SK-N-SH (cell line): ENCODE results near the gene DRGX. TPM values are rescaled to one million over a fixed set of nuclear protein-coding genes. Genes with fewer than 3 reads are reported as not detected.

Experiments used
- CTCF ChIA-PET: fragments of 300-600, 350-600 bp; formaldehyde crosslinking; extraction: SDS; loops from one replicate; lab custom pipeline; 2021; lab: Yijun Ruan, JAX
- POLR2A ChIA-PET: fragments of 350-600 bp; sonication (Branson Sonifier 250); formaldehyde crosslinking; extraction: SDS; loops from one replicate; lab custom pipeline; 2020; ENCODE audit warnings: antibody characterized with exemption, inconsistent platforms; lab: Yijun Ruan, JAX
- DNase-seq: peaks from one replicate; pipeline ENCODE4 v3.0.0; 2012
- H2AFZ ChIP-seq: fragments of 200-600 bp; sonication (generic); 2 replicates; pipeline ENCODE4 v1.8.1; 2016; ENCODE audit warnings: antibody characterized with exemption, mild to moderate bottlenecking, low read depth
- H3F3A ChIP-seq: fragments of 200-600 bp; sonication (generic); replicated peaks from 2 replicates; pipeline ENCODE3; 2016; ENCODE audit warnings: antibody characterized with exemption, mild to moderate bottlenecking; ENCODE audit not compliant: insufficient read depth
- H3K27ac ChIP-seq, 2 experiments: fragments of 200-500 bp in 1 of 2; fragments of 200-600 bp in 1 of 2; sonication (Bioruptor generic) in 1 of 2; sonication (generic), shearing (Covaris generic) in 1 of 2; 2 replicates each; pipeline versions ENCODE4 v1.5.1 to v1.6.1; 2014 to 2016; ENCODE audit warnings: low read depth in 2 of 2, inconsistent platforms in 1 of 2, low read length in 1 of 2, mild to moderate bottlenecking in 1 of 2, mixed read lengths in 1 of 2
- H3K27me3 ChIP-seq: fragments of 200-600 bp; sonication (generic), shearing (Covaris generic); 2 replicates; pipeline ENCODE4 v1.6.1; 2016; ENCODE audit warnings: mixed run types; ENCODE audit not compliant: insufficient read depth
- H3K36me3 ChIP-seq, 2 experiments: fragments of 200-500 bp in 1 of 2; fragments of 200-600 bp in 1 of 2; sonication (Bioruptor generic) in 1 of 2; sonication (generic) in 1 of 2; replicated peaks in 1 of 2; 2 replicates each; pipeline versions ENCODE3 to v1.5.1; 2014 to 2016; ENCODE audit warnings: low read length in 1 of 2, mild to moderate bottlenecking in 1 of 2; ENCODE audit not compliant: insufficient read depth in 2 of 2, control insufficient read depth in 1 of 2
- H3K4me1 ChIP-seq, 2 experiments: fragments of 200-500 bp in 1 of 2; fragments of 200-600 bp in 1 of 2; sonication (Bioruptor generic) in 1 of 2; sonication (generic), shearing (Covaris generic) in 1 of 2; 2 replicates each; pipeline versions ENCODE4 v1.5.1 to v1.6.1; 2014 to 2016; ENCODE audit warnings: low read depth in 1 of 2, low read length in 1 of 2, mixed run types in 1 of 2; ENCODE audit not compliant: insufficient read depth in 2 of 2, control insufficient read depth in 1 of 2
- H3K4me2 ChIP-seq: fragments of 200-600 bp; sonication (generic), shearing (Covaris generic); 2 replicates; pipeline ENCODE4 v1.6.1; 2017; ENCODE audit warnings: mixed run types
- H3K4me3 ChIP-seq, 2 experiments: fragments of 200-500 bp in 1 of 2; fragments of 200-600 bp in 1 of 2; sonication (Bioruptor generic) in 1 of 2; sonication (generic), shearing (Covaris generic) in 1 of 2; 2 replicates each; pipeline versions ENCODE4 v1.5.1 to v1.8.1; 2014 to 2016; ENCODE audit warnings: low read depth in 2 of 2, inconsistent platforms in 1 of 2, low read length in 1 of 2, mild to moderate bottlenecking in 1 of 2, mixed read lengths in 1 of 2, moderate library complexity in 1 of 2
- H3K79me2 ChIP-seq: fragments of 200-600 bp; sonication (generic); 2 replicates; pipeline ENCODE4 v1.8.1; 2017; ENCODE audit warnings: mild to moderate bottlenecking; ENCODE audit not compliant: insufficient read depth
- H3K9ac ChIP-seq: fragments of 200-600 bp; sonication (generic); 2 replicates; pipeline ENCODE4 v1.6.1; 2017; ENCODE audit warnings: mixed run types
- H3K9me2 ChIP-seq: fragments of 200-600 bp; sonication (generic); 2 replicates; pipeline ENCODE4 v1.6.1; 2017; ENCODE audit warnings: mixed run types
- H3K9me3 ChIP-seq: fragments of 200-600 bp; sonication (generic); 2 replicates; pipeline ENCODE4 v1.6.1; 2017; ENCODE audit warnings: mixed run types, mild to moderate bottlenecking, moderate library complexity
- H4K20me1 ChIP-seq: fragments of 200-600 bp; sonication (generic); 2 replicates; pipeline ENCODE4 v1.6.1; 2017; ENCODE audit warnings: mild to moderate bottlenecking, mixed run types; ENCODE audit not compliant: insufficient read depth
- ELF1 ChIP-seq: IDR thresholded peaks from 2 replicates; pipeline ENCODE4 v1.4.0; 2012
- EZH2phosphoT487 ChIP-seq: fragments of 200-600 bp; sonication (generic); IDR thresholded peaks from 2 replicates; pipeline ENCODE4 v1.6.1; 2017; ENCODE audit warnings: low read depth, mixed run types, mild to moderate bottlenecking, antibody characterized with exemption, moderate library complexity, borderline replicate concordance
- FOSL2 ChIP-seq: IDR thresholded peaks from 2 replicates; pipeline ENCODE4 v1.4.0; 2012; ENCODE audit warnings: low read depth, mild to moderate bottlenecking, moderate library complexity, borderline replicate concordance
- FOXJ3 ChIP-seq: sonication (generic); formaldehyde crosslinking; IDR thresholded peaks from 2 replicates; pipeline ENCODE4 v1.5.1; 2020; ENCODE audit warnings: mild to moderate bottlenecking, missing genetic modification reagents
- GATA2 ChIP-seq: sonication (generic); formaldehyde crosslinking; IDR thresholded peaks from 2 replicates; pipeline ENCODE4 v1.5.0; 2020; ENCODE audit warnings: mild to moderate bottlenecking, missing genetic modification reagents
- MEF2A ChIP-seq: IDR thresholded peaks from 2 replicates; pipeline ENCODE4 v1.4.0; 2012; ENCODE audit warnings: low read depth, borderline replicate concordance
- MXI1 ChIP-seq: IDR thresholded peaks from 2 replicates; pipeline ENCODE4 v1.6.1; 2012; ENCODE audit warnings: mild to moderate bottlenecking, low read depth, low read length, improper control_type of control experiment
- RXRA ChIP-seq: IDR thresholded peaks from 2 replicates; pipeline ENCODE4 v1.4.0; 2012; ENCODE audit warnings: low read depth, mild to moderate bottlenecking, borderline replicate concordance
- TAF1 ChIP-seq: IDR thresholded peaks from 2 replicates; pipeline ENCODE4 v1.6.1; 2012; ENCODE audit warnings: low read depth, mild to moderate bottlenecking, low read length, moderate library complexity, borderline replicate concordance
- TCF12 ChIP-seq: IDR thresholded peaks from 2 replicates; pipeline ENCODE4 v1.4.0; 2012
- USF2 ChIP-seq: fragments of 150-350 bp; IDR thresholded peaks from 2 replicates; pipeline ENCODE4 v1.6.1; 2017; ENCODE audit warnings: antibody characterized with exemption, low read length, low read depth, borderline replicate concordance
- YY1 ChIP-seq: IDR thresholded peaks from 2 replicates; pipeline ENCODE4 v1.4.0; 2012; ENCODE audit warnings: low read depth, mild to moderate bottlenecking
- WGBS: methylation state at CpG from one replicate; pipeline ENCODE4 v1.1.6; 2017; ENCODE audit warnings: low lambda C conversion rate; 5-methylcytosine and 5-hydroxymethylcytosine counted together
- polyA plus RNA-seq, 3 experiments: library from polyadenylated mRNA; depleted of rRNA; stranded (reverse); fragments of >200 nt; gene quantifications; 2 replicates each; pipeline ENCODE4 v1.2.3, GENCODE V29; 2012
- TF ChIP-seq, protein P1 (sequence below): IDR thresholded peaks from 2 replicates; pipeline ENCODE4 v1.4.0; 2012; ENCODE audit warnings: low read depth

DRGX gene
- polyA plus RNA-seq, 1 of the 3 experiments (the other 2 are of a cell fraction): not detected

- DNase-seq: no peak
- Histone ChIP-seq H2AFZ (no peak overlapping the region), H3K9ac (no peak overlapping the region), H3K27me3 (no peaks in the 10 kb centered on the region), H3K9me3 (no peaks in the 10 kb centered on the region), H3K4me3 (no peak overlapping the region), H3K79me2 (no peaks in the 10 kb centered on the region), H3K36me3 (no peaks in the 10 kb centered on the region), H3F3A (no peaks in the 10 kb centered on the region), H3K9me2 (no peaks in the 10 kb centered on the region), H4K20me1 (no peaks in the 10 kb centered on the region)
- ChIA-PET POLR2A (no interaction called here), CTCF (interaction anchor here (0.7 to 2.3 kb wide), 3 partner anchors 10 to 42 kb away, joined by 3 to 6 read pairs (median 3); no protein-coding TSS in a partner anchor)
- WGBS: 33% methylated on average over 1 of the region's 3 CpGs
- TF ChIP-seq RXRA (no peak), ELF1 (no peak), TCF12 (no peak), GATA2 (CRISPR knock-in tag) (no peak), YY1 (no peak), FOXJ3 (CRISPR knock-in tag) (no peak), EZH2phosphoT487 (no peak), FOSL2 (no peak), TAF1 (no peak), USF2 (no peak), MXI1 (no peak)
- TF ChIP-seq, protein P1, sequence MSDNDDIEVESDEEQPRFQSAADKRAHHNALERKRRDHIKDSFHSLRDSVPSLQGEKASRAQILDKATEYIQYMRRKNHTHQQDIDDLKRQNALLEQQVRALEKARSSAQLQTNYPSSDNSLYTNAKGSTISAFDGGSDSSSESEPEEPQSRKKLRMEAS: no peak
- TF ChIP-seq, all 33 proteins: peak for 0
- peaks cover 0 to 20% of the 10 kb centered on the region in 2 experiments; a peak in 1 of 4 replicates for H3K4me1 ChIP-seq
- no peak overlapping the region for H3K27ac ChIP-seq
- no peak overlapping the region for H3K4me2 ChIP-seq
Measured at GRCh38 chr10:49365275-49365674, 30.6 kb downstream of the DRGX start.

GRCh38 chr10:49364747-49365146, 31.1 kb downstream of the DRGX start:
- Histone ChIP-seq H3K9me3 (no peaks in the 10 kb centered on the region), H3K9ac (no peak overlapping the region), H3K27ac (no peak overlapping the region), H4K20me1 (no peaks in the 10 kb centered on the region), H2AFZ (no peak overlapping the region), H3K4me3 (no peak overlapping the region), H3K4me2 (no peak overlapping the region), H3K4me1 (peaks cover 0 to 25% of the 10 kb centered on the region in 2 experiments; a peak in 1 of 4 replicates), H3K9me2 (no peaks in the 10 kb centered on the region), H3K36me3 (no peaks in the 10 kb centered on the region), H3K27me3 (no peaks in the 10 kb centered on the region), H3K79me2 (no peaks in the 10 kb centered on the region), H3F3A (no peaks in the 10 kb centered on the region)
- ChIA-PET POLR2A (no interaction called here), CTCF (interaction anchor here (0.7 to 2.3 kb wide), 3 partner anchors 10 to 43 kb away, joined by 3 to 6 read pairs (median 3); no protein-coding TSS in a partner anchor)
- no peak for TF ChIP-seq MEF2A
- no peak for DNase-seq
- 69% methylated on average over 8 of the region's 8 CpGs for WGBS
